GM10266 (cell line): ENCODE results near the gene SCYGR5.

ENCODE experiments used
- DNase-seq: peaks from one replicate; pipeline ENCODE4 v3.0.0; 2012; ENCODE audit errors: extremely low spot score
- TF ChIP-seq, protein P1 (sequence below): IDR thresholded peaks from 2 replicates; pipeline ENCODE4 v1.5.1; 2012; ENCODE audit warnings: mild to moderate bottlenecking, low read depth; ENCODE audit not compliant: control insufficient read depth, insufficient read depth; ENCODE audit errors: missing control alignments

SCYGR5 gene

DNA sequence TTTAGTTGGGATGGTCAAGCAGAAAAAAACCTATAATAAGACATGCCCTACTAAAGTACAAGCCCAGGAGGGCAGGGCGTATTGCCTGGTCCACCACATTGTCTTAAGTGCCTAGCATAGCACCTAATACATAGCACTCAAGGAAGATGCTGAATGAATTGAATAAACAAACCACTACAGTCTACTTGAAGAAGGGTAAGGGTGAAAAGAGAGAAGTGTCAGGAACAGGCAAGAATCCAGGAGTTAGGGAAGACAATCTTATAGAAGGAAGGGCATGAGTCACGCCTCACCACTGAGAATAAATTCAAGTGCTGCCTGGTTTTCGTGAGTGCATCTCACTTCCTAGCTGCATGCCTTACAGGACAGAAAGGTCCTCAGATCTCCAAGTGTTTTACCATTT, 37.4 kb downstream of the SCYGR5 start:
- TF ChIP-seq, protein P1, sequence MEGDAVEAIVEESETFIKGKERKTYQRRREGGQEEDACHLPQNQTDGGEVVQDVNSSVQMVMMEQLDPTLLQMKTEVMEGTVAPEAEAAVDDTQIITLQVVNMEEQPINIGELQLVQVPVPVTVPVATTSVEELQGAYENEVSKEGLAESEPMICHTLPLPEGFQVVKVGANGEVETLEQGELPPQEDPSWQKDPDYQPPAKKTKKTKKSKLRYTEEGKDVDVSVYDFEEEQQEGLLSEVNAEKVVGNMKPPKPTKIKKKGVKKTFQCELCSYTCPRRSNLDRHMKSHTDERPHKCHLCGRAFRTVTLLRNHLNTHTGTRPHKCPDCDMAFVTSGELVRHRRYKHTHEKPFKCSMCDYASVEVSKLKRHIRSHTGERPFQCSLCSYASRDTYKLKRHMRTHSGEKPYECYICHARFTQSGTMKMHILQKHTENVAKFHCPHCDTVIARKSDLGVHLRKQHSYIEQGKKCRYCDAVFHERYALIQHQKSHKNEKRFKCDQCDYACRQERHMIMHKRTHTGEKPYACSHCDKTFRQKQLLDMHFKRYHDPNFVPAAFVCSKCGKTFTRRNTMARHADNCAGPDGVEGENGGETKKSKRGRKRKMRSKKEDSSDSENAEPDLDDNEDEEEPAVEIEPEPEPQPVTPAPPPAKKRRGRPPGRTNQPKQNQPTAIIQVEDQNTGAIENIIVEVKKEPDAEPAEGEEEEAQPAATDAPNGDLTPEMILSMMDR = no peak
- no peak for DNase-seq

DNA sequence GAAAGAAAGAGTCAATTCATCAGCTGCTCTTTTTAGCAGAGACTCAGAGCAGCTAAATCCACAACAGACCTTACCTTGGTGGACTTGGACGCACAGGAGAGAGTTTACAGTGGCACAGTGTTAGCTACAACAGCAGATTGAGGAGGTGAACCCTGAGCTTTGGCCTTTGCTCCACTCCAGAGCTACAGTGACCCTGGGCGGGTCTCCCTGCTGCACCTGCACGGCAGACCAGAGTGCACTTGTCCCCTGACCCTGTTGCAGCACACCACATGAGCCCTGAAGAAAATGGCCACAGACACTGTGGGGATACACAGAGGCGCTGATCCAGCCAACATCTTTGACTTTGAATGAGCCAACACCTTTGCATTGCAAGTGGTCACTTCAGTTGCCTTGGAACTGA, 40.3 kb downstream of the SCYGR5 start:
- TF ChIP-seq, protein P1 = no peak
- DNase-seq = no peak

DNA sequence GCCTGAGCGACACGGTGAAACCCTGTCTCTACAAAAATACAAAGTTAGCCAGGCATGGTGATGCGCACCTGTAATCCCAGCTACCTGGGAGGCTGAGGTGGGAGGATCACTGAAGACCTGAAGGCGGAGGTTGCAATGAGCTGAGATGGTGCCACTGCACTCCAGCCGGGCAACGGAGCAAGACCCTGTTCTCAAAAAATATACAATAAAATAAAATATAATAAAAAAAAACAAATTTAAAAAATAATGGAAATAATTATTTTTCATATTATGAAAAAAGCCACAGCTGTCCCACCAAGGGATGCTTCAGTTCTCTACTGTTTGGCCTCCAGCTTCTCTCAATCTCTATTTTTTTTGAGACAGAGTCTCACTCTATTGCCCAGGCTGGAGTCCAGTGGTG, 40.8 kb downstream of the SCYGR5 start:
- TF ChIP-seq, protein P1 = no peak
- DNase-seq = no peak

DNA sequence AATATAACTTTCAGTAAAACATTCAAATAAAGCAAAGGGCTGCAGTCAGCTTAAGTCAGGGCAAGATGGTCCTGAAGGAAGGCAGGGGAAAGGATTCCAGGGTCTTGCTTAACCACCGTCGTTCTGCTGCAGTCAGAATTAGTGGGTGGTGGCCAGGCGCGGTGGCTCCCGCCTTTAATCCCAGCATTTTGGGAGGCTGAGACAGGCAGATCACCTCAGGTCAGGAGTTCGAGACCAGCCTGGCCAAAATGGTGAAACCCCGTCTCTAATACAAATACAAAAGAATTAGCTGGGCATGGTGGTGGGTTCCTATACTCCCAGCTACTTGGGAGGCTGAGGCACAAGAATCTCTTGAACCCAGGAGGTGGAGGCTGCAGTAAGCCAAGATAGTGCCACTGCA, 44.4 kb downstream of the SCYGR5 start:
- DNase-seq = no peak
- TF ChIP-seq, protein P1 = no peak

DNA sequence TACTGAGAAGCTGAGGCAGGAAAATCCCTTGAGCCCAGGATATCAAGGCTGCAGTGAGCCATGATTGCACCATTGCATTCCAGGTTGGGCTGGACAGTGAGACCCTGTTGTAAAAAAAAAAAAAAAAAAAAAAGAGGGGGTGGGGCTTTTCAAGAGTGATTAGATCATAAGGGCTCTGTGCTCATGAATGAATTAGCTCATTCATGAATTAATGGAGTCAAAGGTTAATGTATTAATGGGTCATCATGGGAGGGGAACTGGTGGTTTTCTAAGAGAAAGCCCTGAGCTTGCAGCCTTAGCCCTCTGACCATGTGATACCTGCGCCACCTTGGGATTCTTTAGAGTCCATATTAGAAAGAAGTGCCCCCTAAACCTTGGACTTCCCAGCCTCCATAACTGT, 46.7 kb downstream of the SCYGR5 start:
- DNase-seq = no peak
- TF ChIP-seq, protein P1 = no peak

DNA sequence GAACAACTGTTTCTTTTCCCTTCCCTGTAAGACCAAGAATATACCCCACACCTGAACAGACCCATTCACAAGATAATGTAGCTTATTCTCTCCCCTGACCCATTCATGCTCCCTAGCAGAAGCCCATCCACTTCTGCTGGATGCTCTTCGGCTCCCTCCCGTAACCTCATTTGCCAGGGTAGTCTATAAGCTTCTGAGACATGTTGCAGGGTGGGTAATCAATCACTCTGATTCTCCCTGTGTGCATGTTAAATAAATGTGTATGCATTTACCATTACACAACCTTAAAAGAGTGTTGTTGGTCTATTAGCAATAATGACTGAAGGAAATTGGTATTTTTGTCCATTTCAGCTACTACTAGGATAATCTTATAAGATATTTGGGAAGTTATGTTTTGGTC, 49.9 kb downstream of the SCYGR5 start:
- DNase-seq = no peak
- TF ChIP-seq, protein P1 = no peak
